Measurements from ENCODE around the gene LTBP3.

DNA sequence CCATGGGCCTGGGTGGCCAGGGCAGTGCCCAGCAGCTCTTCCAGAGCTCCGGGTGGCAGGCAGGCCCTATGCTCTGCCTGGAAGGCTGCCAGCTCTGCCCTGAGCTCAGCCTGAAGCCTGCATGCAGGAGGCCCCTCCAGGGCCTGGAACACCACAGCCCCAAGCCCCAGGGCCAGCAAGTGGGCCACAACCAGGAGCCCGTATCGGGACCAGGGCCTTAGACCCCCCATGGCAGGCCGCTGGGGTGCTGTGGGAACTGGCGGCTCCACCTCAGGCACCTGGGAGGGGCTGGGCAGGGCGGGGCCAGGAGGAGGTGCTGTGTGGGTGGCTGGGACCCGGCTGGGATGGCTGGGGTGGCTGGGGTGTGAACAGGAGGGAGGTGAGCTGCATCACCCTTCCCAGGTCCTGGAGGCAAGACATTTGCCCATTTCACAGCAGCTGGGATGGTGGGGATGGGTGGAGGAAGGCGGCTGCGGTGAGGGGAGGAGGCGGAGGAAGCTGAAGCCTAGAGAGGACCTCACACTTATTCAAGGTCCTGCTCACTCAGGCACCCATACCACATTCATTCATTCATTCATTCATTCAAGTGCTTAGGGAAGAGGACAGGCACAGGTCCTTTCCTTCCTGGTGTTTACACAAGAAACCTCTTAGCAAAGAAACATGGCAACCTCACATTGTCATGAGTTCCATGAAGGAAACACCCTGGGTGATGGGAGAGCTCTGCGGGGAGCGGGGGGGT lies 37.6 kb upstream of the LTBP3 start, which contains the start of gene KCNK7:
- TF ChIP-seq ZFP36 (IDR thresholded peaks at IDR 0.05; ENCODE audit: borderline replicate concordance, low read depth, low read length, partially characterized antibody): no peak
- TF ChIP-seq, protein P1, sequence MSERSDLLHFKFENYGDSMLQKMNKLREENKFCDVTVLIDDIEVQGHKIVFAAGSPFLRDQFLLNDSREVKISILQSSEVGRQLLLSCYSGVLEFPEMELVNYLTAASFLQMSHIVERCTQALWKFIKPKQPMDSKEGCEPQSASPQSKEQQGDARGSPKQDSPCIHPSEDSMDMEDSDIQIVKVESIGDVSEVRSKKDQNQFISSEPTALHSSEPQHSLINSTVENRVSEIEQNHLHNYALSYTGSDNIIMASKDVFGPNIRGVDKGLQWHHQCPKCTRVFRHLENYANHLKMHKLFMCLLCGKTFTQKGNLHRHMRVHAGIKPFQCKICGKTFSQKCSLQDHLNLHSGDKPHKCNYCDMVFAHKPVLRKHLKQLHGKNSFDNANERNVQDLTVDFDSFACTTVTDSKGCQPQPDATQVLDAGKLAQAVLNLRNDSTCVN (CRISPR knock-in tag; IDR thresholded peaks at IDR 0.05; ENCODE audit: borderline replicate concordance): no peak
- no peak for TF ChIP-seq ZNF746 (CRISPR knock-in tag; IDR thresholded peaks at IDR 0.05)
